Prostate gland (tissue), 2 donors: ENCODE results near the gene NOX3.

ENCODE experiments used
- CTCF ChIP-seq, 4 experiments: fragments of 200-600 bp in 2 of 4; fragments of 450-650 bp in 2 of 4; sonication (generic) in 2 of 4; IDR thresholded peaks; 1 replicate in 3 of 4; 2 replicates in 1 of 4; pipeline ENCODE4 v1.5.1; 2016 to 2019; ENCODE audit warnings: antibody characterized with exemption in 4 of 4, mild to moderate bottlenecking in 2 of 4, moderate library complexity in 2 of 4
- POLR2A ChIP-seq: fragments of 450-650 bp; IDR thresholded peaks from one replicate; pipeline ENCODE4 v1.6.1; 2016; ENCODE audit warnings: antibody characterized with exemption, mild to moderate bottlenecking
- POLR2AphosphoS5 ChIP-seq: sonication (generic); formaldehyde crosslinking; IDR thresholded peaks from one replicate; pipeline ENCODE4 v1.6.1; 2017; ENCODE audit warnings: antibody characterized with exemption

- TF ChIP-seq CTCF (IDR thresholded peaks at IDR 0.05) (no peak), POLR2A (no peak), POLR2AphosphoS5 (no peak)
These were observed 44.2 kb downstream of the NOX3 start for GRCh38 chr6:155411154-155412052.
